Lower leg skin (tissue), 3 donors: Measurements from ENCODE around the gene PCSK5.

Source experiments
- POLR2A ChIP-seq, 2 donors: fragments of 450-650 bp; IDR thresholded peaks; one replicate each; pipeline ENCODE4 v1.6.1; 2016 to 2017; ENCODE audit warnings: antibody characterized with exemption in 2 of 2, mild to moderate bottlenecking in 1 of 2, moderate library complexity in 1 of 2
- TF ChIP-seq, protein P1 (sequence below), 3 donors: fragments of 450-650 bp; IDR thresholded peaks; one replicate each; pipeline ENCODE4 v1.5.1; 2016; ENCODE audit warnings: antibody characterized with exemption in 3 of 3, mild to moderate bottlenecking in 3 of 3, moderate library complexity in 2 of 3

DNA sequence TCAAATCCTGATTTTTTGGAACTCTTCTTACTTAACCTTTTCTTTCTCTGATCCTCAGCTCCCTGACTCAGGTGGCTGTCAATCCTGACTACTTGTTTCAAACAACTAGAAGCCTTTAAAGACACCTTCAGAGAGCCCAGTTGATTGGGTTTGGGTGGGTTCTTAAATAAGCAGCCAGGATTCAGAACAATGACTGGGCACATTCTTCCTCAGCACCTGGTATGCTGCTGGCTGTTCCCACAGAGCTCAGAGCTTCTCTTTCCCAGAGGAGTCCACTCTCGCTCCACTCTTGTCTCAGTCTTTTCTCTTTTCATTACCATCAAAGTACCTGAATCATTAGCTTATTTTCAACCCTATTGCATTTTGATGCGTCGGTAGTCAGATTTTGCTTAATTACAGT is 22.5 kb downstream of the PCSK5 start:
- TF ChIP-seq, protein P1, sequence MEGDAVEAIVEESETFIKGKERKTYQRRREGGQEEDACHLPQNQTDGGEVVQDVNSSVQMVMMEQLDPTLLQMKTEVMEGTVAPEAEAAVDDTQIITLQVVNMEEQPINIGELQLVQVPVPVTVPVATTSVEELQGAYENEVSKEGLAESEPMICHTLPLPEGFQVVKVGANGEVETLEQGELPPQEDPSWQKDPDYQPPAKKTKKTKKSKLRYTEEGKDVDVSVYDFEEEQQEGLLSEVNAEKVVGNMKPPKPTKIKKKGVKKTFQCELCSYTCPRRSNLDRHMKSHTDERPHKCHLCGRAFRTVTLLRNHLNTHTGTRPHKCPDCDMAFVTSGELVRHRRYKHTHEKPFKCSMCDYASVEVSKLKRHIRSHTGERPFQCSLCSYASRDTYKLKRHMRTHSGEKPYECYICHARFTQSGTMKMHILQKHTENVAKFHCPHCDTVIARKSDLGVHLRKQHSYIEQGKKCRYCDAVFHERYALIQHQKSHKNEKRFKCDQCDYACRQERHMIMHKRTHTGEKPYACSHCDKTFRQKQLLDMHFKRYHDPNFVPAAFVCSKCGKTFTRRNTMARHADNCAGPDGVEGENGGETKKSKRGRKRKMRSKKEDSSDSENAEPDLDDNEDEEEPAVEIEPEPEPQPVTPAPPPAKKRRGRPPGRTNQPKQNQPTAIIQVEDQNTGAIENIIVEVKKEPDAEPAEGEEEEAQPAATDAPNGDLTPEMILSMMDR (IDR thresholded peaks at IDR 0.05): no peak
- TF ChIP-seq POLR2A (IDR thresholded peaks at IDR 0.05): no peak
